ENCODE results near the gene UBR3.

GRCh38 chr2:170031288-170031687, 204.0 kb downstream of the UBR3 start:
- TF ChIP-seq CTCF (conservative IDR thresholded peaks at IDR 0.05; ENCODE audit: low read depth, low read length) = no peak
- no peak for TF ChIP-seq EZH2 (IDR thresholded peaks at IDR 0.05; ENCODE audit: borderline replicate concordance, low read depth, low read length, poor library complexity, severe bottlenecking)

Data from A673 (cell line).